Upper lobe of left lung (tissue), 6 donors: ENCODE data around the gene MAP1B. TPM values are rescaled to one million over a fixed set of nuclear protein-coding genes. Genes with fewer than 3 reads are reported as not detected.

Experiments used
- ATAC-seq, 2 donors: fragments of 200-7000 bp; cut with Tn5 transposase; one replicate each; pipeline ENCODE4 v1.9.1; 2022; ENCODE audit warnings: mild to moderate bottlenecking in 2 of 2, moderate library complexity in 2 of 2; ENCODE audit not compliant: low FRiP score in 2 of 2
- DNase-seq, 2 donors: peaks; one replicate each; pipeline ENCODE4 v3.0.0-alpha.2; 2019 to 2020
- H3K27ac ChIP-seq, 4 donors: fragments of 200-600 bp; sonication (generic); one replicate each; pipeline ENCODE4 v1.5.1; 2016 to 2019
- H3K27me3 ChIP-seq, 4 donors: fragments of 200-600 bp; sonication (generic); one replicate each; pipeline ENCODE4 v1.5.1; 2017 to 2019
- H3K36me3 ChIP-seq, 4 donors: fragments of 200-600 bp; sonication (generic); one replicate each; pipeline ENCODE4 v1.5.1; 2016 to 2019
- H3K4me1 ChIP-seq, 4 donors: fragments of 200-600 bp; sonication (generic); one replicate each; pipeline ENCODE4 v1.5.1; 2018 to 2019
- H3K4me3 ChIP-seq, 4 donors: fragments of 200-600 bp; sonication (generic); one replicate each; pipeline ENCODE4 v1.5.1; 2017 to 2019; ENCODE audit warnings: mild to moderate bottlenecking in 2 of 4, moderate library complexity in 1 of 4
- H3K9me3 ChIP-seq, 4 donors: fragments of 200-600 bp; sonication (generic); one replicate each; pipeline ENCODE4 v1.5.1; 2018 to 2019
- CTCF ChIP-seq, 6 experiments: fragments of 450-650 bp in 4 of 6; fragments of 200-600 bp in 2 of 6; sonication (generic) in 2 of 6; IDR thresholded peaks; one replicate each; pipeline ENCODE4 v1.5.1; 2016 to 2019; ENCODE audit warnings: antibody characterized with exemption in 6 of 6
- EP300 ChIP-seq, 4 donors: sonication (generic); formaldehyde crosslinking; IDR thresholded peaks; one replicate each; pipeline ENCODE4 v1.5.1; 2017; ENCODE audit warnings: antibody characterized with exemption in 4 of 4, control low read depth in 2 of 4
- POLR2A ChIP-seq, 4 donors: fragments of 450-650 bp; IDR thresholded peaks; one replicate each; pipeline ENCODE4 v1.5.1; 2016 to 2017; ENCODE audit warnings: antibody characterized with exemption in 4 of 4, mild to moderate bottlenecking in 2 of 4
- POLR2AphosphoS5 ChIP-seq, 2 donors: sonication (generic); formaldehyde crosslinking; IDR thresholded peaks; one replicate each; pipeline ENCODE4 v1.5.1; 2017; ENCODE audit warnings: antibody characterized with exemption in 2 of 2
- WGBS, 2 donors: methylation state at CpG; one replicate each; pipeline ENCODE4 v1.1.5; 2017 to 2018; 5-methylcytosine and 5-hydroxymethylcytosine counted together
- total RNA-seq, 6 donors: library from RNA; depleted of rRNA in 4 of 6; stranded (reverse); fragments of >200 nt in 4 of 6; gene quantifications; one replicate each; pipeline versions ENCODE4 v1.1.0 to v1.2.1, GENCODE V29; 2016 to 2021
- donor health status: DM: no; HTN: no; CAD: no; lungs with moderate emphysema.
- donor health status: DM: no; HTN: yes; CAD: no; lungs with severe emphysema.

MAP1B gene
- total RNA-seq, 6 donors from 2014 or later = 21.6 to 59.4 (median 38.0) TPM

- no peak for DNase-seq
- Histone ChIP-seq H3K27ac (no peak overlapping the region), H3K4me1 (no peaks in the 10 kb centered on the region), H3K36me3 (no peaks in the 10 kb centered on the region), H3K27me3 (no peaks in the 10 kb centered on the region), H3K4me3 (no peak overlapping the region), H3K9me3 (no peaks in the 10 kb centered on the region)
- no peak for TF ChIP-seq EP300 (IDR thresholded peaks at IDR 0.05)
- no peak for TF ChIP-seq POLR2A (IDR thresholded peaks at IDR 0.05)
- TF ChIP-seq POLR2AphosphoS5 (IDR thresholded peaks at IDR 0.05) = no peak
- no peak for TF ChIP-seq CTCF (IDR thresholded peaks at IDR 0.05)
- ATAC-seq = no peak
- 91 to 95% methylated on average over 4 of the region's 4 CpGs for WGBS, 2 donors
These were observed 26.1 kb downstream of the MAP1B start for GRCh38 chr5:72133212-72133990.

- no peak overlapping the region for H3K4me3 ChIP-seq
- no peak for ATAC-seq
- no peaks in the 10 kb centered on the region for H3K27me3 ChIP-seq
- DNase-seq = no peak
- H3K36me3 ChIP-seq = no peaks in the 10 kb centered on the region
- no peak overlapping the region for H3K27ac ChIP-seq
- H3K4me1 ChIP-seq = no peaks in the 10 kb centered on the region
- TF ChIP-seq POLR2A (IDR thresholded peaks at IDR 0.05) = no peak
- TF ChIP-seq EP300 (IDR thresholded peaks at IDR 0.05) = no peak
- no peaks in the 10 kb centered on the region for H3K9me3 ChIP-seq
- 79 to 81% methylated on average over 7 of the region's 7 CpGs for WGBS, 2 donors
These were observed 27.1 kb downstream of the MAP1B start for GRCh38 chr5:72134226-72134899.

- H3K27ac ChIP-seq = no peak overlapping the region
- no peak for DNase-seq
- no peaks in the 10 kb centered on the region for H3K27me3 ChIP-seq
- H3K4me3 ChIP-seq = no peak overlapping the region
- H3K9me3 ChIP-seq = no peaks in the 10 kb centered on the region
- ATAC-seq = no peak
- H3K36me3 ChIP-seq = no peaks in the 10 kb centered on the region
- TF ChIP-seq POLR2A (IDR thresholded peaks at IDR 0.05) (no peak), CTCF (IDR thresholded peaks at IDR 0.05) (peak in 4 of 6 experiments; percentile 23 to 58 (median 42)), EP300 (IDR thresholded peaks at IDR 0.05) (no peak)
- WGBS, 2 donors = 32 to 41% methylated on average over 2 of the region's 2 CpGs
- no peaks in the 10 kb centered on the region for H3K4me1 ChIP-seq
These were observed 30.6 kb downstream of the MAP1B start for GRCh38 chr5:72137826-72138409.

- WGBS, 2 donors = 47 to 52% methylated on average over 8 of the region's 8 CpGs
- H3K9me3 ChIP-seq = no peaks in the 10 kb centered on the region
- DNase-seq (no peak), ATAC-seq (peak in 1 of 2 donors; percentile 33)
- H3K27me3 ChIP-seq = no peaks in the 10 kb centered on the region
- no peak for TF ChIP-seq POLR2AphosphoS5 (IDR thresholded peaks at IDR 0.05)
- TF ChIP-seq POLR2A (IDR thresholded peaks at IDR 0.05) = no peak
- TF ChIP-seq EP300 (IDR thresholded peaks at IDR 0.05) = no peak
- TF ChIP-seq CTCF (IDR thresholded peaks at IDR 0.05) = no peak
- no peak overlapping the region for H3K4me3 ChIP-seq
- H3K4me1 ChIP-seq = no peaks in the 10 kb centered on the region
- no peak overlapping the region for H3K27ac ChIP-seq
- no peaks in the 10 kb centered on the region for H3K36me3 ChIP-seq
These were observed 31.8 kb downstream of the MAP1B start for GRCh38 chr5:72138943-72139521.

GRCh38 chr5:72140711-72141110, 33.4 kb downstream of the MAP1B start:
- 90 to 91% methylated on average over 7 of the region's 7 CpGs for WGBS, 2 donors
- no peaks in the 10 kb centered on the region for H3K9me3 ChIP-seq
- no peaks in the 10 kb centered on the region for H3K27me3 ChIP-seq
- TF ChIP-seq CTCF (IDR thresholded peaks at IDR 0.05) (no peak), POLR2AphosphoS5 (IDR thresholded peaks at IDR 0.05) (no peak), POLR2A (IDR thresholded peaks at IDR 0.05) (no peak), EP300 (IDR thresholded peaks at IDR 0.05) (no peak)
- no peaks in the 10 kb centered on the region for H3K4me1 ChIP-seq
- no peak overlapping the region for H3K4me3 ChIP-seq
- ATAC-seq = no peak
- no peak overlapping the region for H3K27ac ChIP-seq
- DNase-seq = no peak
- H3K36me3 ChIP-seq = no peaks in the 10 kb centered on the region
